GM20000 (cell line): Measurements from ENCODE around the gene PLCB2.

ENCODE experiments used
- DNase-seq: peaks from one replicate; pipeline ENCODE4 v3.0.0; 2012; ENCODE audit warnings: low spot score
- CTCF ChIP-seq: IDR thresholded peaks from 2 replicates; pipeline ENCODE4 v1.5.1; 2012; ENCODE audit warnings: mild to moderate bottlenecking, control low read depth; ENCODE audit errors: extremely low read depth, missing control alignments

The PLCB2 gene

GRCh38 chr15:40323953-40324937 is 16.5 kb upstream of the PLCB2 start:
- no peak for TF ChIP-seq CTCF
- DNase-seq, result no peak

GRCh38 chr15:40323239-40323952 is 15.7 kb upstream of the PLCB2 start, which contains the start of gene INAFM2:
INAFM2 (plus strand) TSS chr15:40323692; CDS start chr15:40324056, 364 bp downstream.
- TF ChIP-seq CTCF, result no peak
- peak; percentile 99 for DNase-seq

- no peak for TF ChIP-seq CTCF
- DNase-seq, result no peak
Observed at GRCh38 chr15:40322531-40323238, 14.9 kb upstream of the PLCB2 start.

- DNase-seq, result peak; percentile 84
- TF ChIP-seq CTCF, result peak; percentile 85
Observed at GRCh38 chr15:40320931-40321371, 13.2 kb upstream of the PLCB2 start.

GRCh38 chr15:40320409-40320808 is 12.7 kb upstream of the PLCB2 start:
- no peak for DNase-seq
- TF ChIP-seq CTCF, result no peak

GRCh38 chr15:40317580-40317979 is 9.8 kb upstream of the PLCB2 start:
- no peak for TF ChIP-seq CTCF
- DNase-seq, result no peak
